K562 (cell line): ENCODE results near the gene ABCG5. TPM values are rescaled to one million over a fixed set of nuclear protein-coding genes. Genes with fewer than 3 reads are reported as not detected.

Experiments
- CBX1 ChIP-seq: sonication (generic); IDR thresholded peaks from 2 replicates; pipeline ENCODE4 v1.6.1; 2016; ENCODE audit warnings: antibody characterized with exemption, low read depth, mild to moderate bottlenecking
- E2F3 ChIP-seq: fragments of 250-450 bp; sonication (Bioruptor Pico); IDR thresholded peaks from 2 replicates; pipeline ENCODE4 v1.4.0; 2020; ENCODE audit warnings: mild to moderate bottlenecking
- ESRRB ChIP-seq: fragments of 250-450 bp; sonication (Bioruptor Pico); IDR thresholded peaks from 2 replicates; pipeline ENCODE4 v1.5.0; 2020; ENCODE audit warnings: mild to moderate bottlenecking, moderate library complexity, borderline replicate concordance
- ETV5 ChIP-seq: sonication (generic); formaldehyde crosslinking; IDR thresholded peaks from 2 replicates; pipeline ENCODE4 v1.4.0; 2020; ENCODE audit warnings: low read depth, mild to moderate bottlenecking, missing genetic modification reagents
- FOXM1 ChIP-seq, 2 experiments: fragments of 450-650 bp in 1 of 2; sonication (generic) in 1 of 2; formaldehyde crosslinking in 1 of 2; IDR thresholded peaks; 2 replicates each; pipeline versions ENCODE4 v1.6.1 to v1.9.0; 2017 to 2022; ENCODE audit warnings: low read depth in 2 of 2, mild to moderate bottlenecking in 2 of 2, missing genetic modification reagents in 1 of 2, moderate library complexity in 1 of 2
- GABPA ChIP-seq: fragments of 200-800 bp; sonication (Bioruptor generic); conservative IDR thresholded peaks from 2 replicates; pipeline ENCODE4 v1.6.1; 2016; ENCODE audit warnings: low read depth, missing genetic modification characterization, missing compliant biosample characterization
- HDAC3 ChIP-seq: fragments of 450-650 bp; IDR thresholded peaks from 2 replicates; pipeline ENCODE4 v1.6.1; 2018; ENCODE audit warnings: borderline replicate concordance, mild to moderate bottlenecking, moderate library complexity; ENCODE audit not compliant: partially characterized antibody
- JUN ChIP-seq, 2 experiments: sonication (generic) in 1 of 2; formaldehyde crosslinking in 1 of 2; IDR thresholded peaks; 2 replicates each; pipeline versions ENCODE4 v1.6.1 to v1.8.0; 2012 to 2022; ENCODE audit warnings: borderline replicate concordance in 2 of 2, mild to moderate bottlenecking in 2 of 2, improper control_type of control experiment in 1 of 2, low read depth in 1 of 2, low read length in 1 of 2, missing genetic modification reagents in 1 of 2
- KAT8 ChIP-seq: fragments of 450-650 bp; IDR thresholded peaks from 2 replicates; pipeline ENCODE4 v1.6.1; 2016; ENCODE audit warnings: low read depth, mild to moderate bottlenecking
- KLF10 ChIP-seq: fragments of 250-450 bp; sonication (Bioruptor Pico); IDR thresholded peaks from 2 replicates; pipeline ENCODE4 v1.6.1; 2021; ENCODE audit warnings: matching md5 sums
- MIER1 ChIP-seq: fragments of 450-650 bp; IDR thresholded peaks from 2 replicates; pipeline ENCODE4 v1.6.1; 2016; ENCODE audit warnings: antibody characterized with exemption, mild to moderate bottlenecking, low read depth
- NFE2L1 ChIP-seq: fragments of 450-650 bp; IDR thresholded peaks from 2 replicates; pipeline ENCODE4 v1.6.1; 2016; ENCODE audit warnings: missing genetic modification characterization, low read depth, mild to moderate bottlenecking, missing compliant biosample characterization, moderate library complexity, borderline replicate concordance
- NR1H2 ChIP-seq: sonication (generic); formaldehyde crosslinking; IDR thresholded peaks from 2 replicates; pipeline ENCODE4 v1.4.0; 2020; ENCODE audit warnings: mild to moderate bottlenecking, missing genetic modification reagents
- NUFIP1 ChIP-seq: fragments of 450-650 bp; IDR thresholded peaks from 2 replicates; pipeline ENCODE4 v1.6.1; 2018; ENCODE audit not compliant: partially characterized antibody
- PTTG1 ChIP-seq: fragments of 450-650 bp; IDR thresholded peaks from 2 replicates; pipeline ENCODE4 v1.6.1; 2016; ENCODE audit warnings: low read depth, mild to moderate bottlenecking, missing genetic modification characterization, missing compliant biosample characterization
- RAD21 ChIP-seq, 2 experiments: fragments of 250-450 bp in 1 of 2; fragments of 450-650 bp in 1 of 2; sonication (Bioruptor Pico) in 1 of 2; formaldehyde crosslinking in 1 of 2; IDR thresholded peaks in 1 of 2; conservative IDR thresholded peaks in 1 of 2; 2 replicates each; pipeline versions ENCODE4 v1.4.0 to v1.8.0; 2020 to 2022; ENCODE audit warnings: mild to moderate bottlenecking in 2 of 2, moderate library complexity in 1 of 2
- SIN3B ChIP-seq: fragments of 450-650 bp; IDR thresholded peaks from 2 replicates; pipeline ENCODE4 v1.6.1; 2017; ENCODE audit warnings: low read depth, mild to moderate bottlenecking, moderate library complexity
- SMARCA4 ChIP-seq: fragments of 450-650 bp; IDR thresholded peaks from 2 replicates; pipeline ENCODE4 v1.6.1; 2016
- SMARCC2 ChIP-seq: fragments of 450-650 bp; IDR thresholded peaks from 2 replicates; pipeline ENCODE4 v1.6.1; 2017; ENCODE audit warnings: antibody characterized with exemption, moderate library complexity, mild to moderate bottlenecking, low read depth
- TEAD1 ChIP-seq, 2 experiments: fragments of 450-650 bp in 1 of 2; sonication (generic) in 1 of 2; formaldehyde crosslinking; IDR thresholded peaks; 2 replicates each; pipeline versions ENCODE4 v1.4.0 to v1.8.0; 2020 to 2022; ENCODE audit warnings: mild to moderate bottlenecking in 2 of 2, missing genetic modification reagents in 1 of 2
- THRAP3 ChIP-seq: fragments of 450-650 bp; IDR thresholded peaks from 2 replicates; pipeline ENCODE4 v1.6.1; 2016; ENCODE audit warnings: mild to moderate bottlenecking, inconsistent platforms, borderline replicate concordance
- U2AF1 ChIP-seq: fragments of 200-400 bp; formaldehyde crosslinking; optimal IDR thresholded peaks from 2 replicates; pipeline ENCODE3; 2017; ENCODE audit warnings: mild to moderate bottlenecking, low read depth, low read length, moderate library complexity
- ZC3H4 ChIP-seq: sonication (generic); formaldehyde crosslinking; IDR thresholded peaks from 2 replicates; pipeline ENCODE4 v1.9.0; 2021; ENCODE audit warnings: missing genetic modification reagents, borderline replicate concordance
- ZNF217 ChIP-seq: sonication (generic); formaldehyde crosslinking; IDR thresholded peaks from 2 replicates; pipeline ENCODE4 v1.8.0; 2022; ENCODE audit warnings: mild to moderate bottlenecking, missing genetic modification reagents
- ZNF347 ChIP-seq: fragments of 450-650 bp; formaldehyde crosslinking; IDR thresholded peaks from 2 replicates; pipeline ENCODE4 v1.4.0; 2020; ENCODE audit warnings: low read depth, mild to moderate bottlenecking, moderate library complexity
- ZNF668 ChIP-seq: fragments of 250-450 bp; sonication (Bioruptor Pico); IDR thresholded peaks from 2 replicates; pipeline ENCODE4 v1.8.0; 2022; ENCODE audit warnings: mild to moderate bottlenecking, inconsistent platforms
- polyA plus RNA-seq, 8 experiments: library from polyadenylated mRNA; depleted of rRNA in 4 of 8; stranded (reverse) in 5 of 8; unstranded in 3 of 8; fragments of >200 nt; fragmentation: Nextera tagmentation in 2 of 8; fragmentation: Illumina TruSeq in 1 of 8; extraction: Ambion mirVana in 2 of 8; extraction: Trizol in 1 of 8; gene quantifications; 2 replicates each; pipeline versions ENCODE4 v1.2.1 to v1.2.3, GENCODE V29; 2011 to 2014; ENCODE audit warnings: inconsistent platforms in 1 of 8, missing spikeins in 1 of 8
- total RNA-seq, 7 experiments: library from RNA; depleted of rRNA in 6 of 7; stranded (reverse); fragments of >200 nt in 6 of 7; fragmentation: Illumina TruSeq in 2 of 7; extraction: Trizol in 2 of 7; gene quantifications; 2 replicates each; pipeline versions ENCODE4 v1.2.1 to v1.2.3, GENCODE V29; 2011 to 2021; ENCODE audit warnings: low replicate concordance in 1 of 7
- TF ChIP-seq, protein P1 (sequence below): fragments of 250-450 bp; sonication (Bioruptor Pico); IDR thresholded peaks from 2 replicates; pipeline ENCODE4 v1.9.0; 2021; ENCODE audit warnings: mild to moderate bottlenecking
- TF ChIP-seq, protein P2 (sequence below): fragments of 450-650 bp; IDR thresholded peaks from 2 replicates; pipeline ENCODE4 v1.6.1; 2016; ENCODE audit warnings: antibody characterized with exemption

ABCG5 gene
- total and polyA plus RNA-seq, 9 of the 15 experiments (the other 6 are each of a cell fraction or from before 2014, with no cell fraction given): 0.01 TPM; not detected in 7

DNA sequence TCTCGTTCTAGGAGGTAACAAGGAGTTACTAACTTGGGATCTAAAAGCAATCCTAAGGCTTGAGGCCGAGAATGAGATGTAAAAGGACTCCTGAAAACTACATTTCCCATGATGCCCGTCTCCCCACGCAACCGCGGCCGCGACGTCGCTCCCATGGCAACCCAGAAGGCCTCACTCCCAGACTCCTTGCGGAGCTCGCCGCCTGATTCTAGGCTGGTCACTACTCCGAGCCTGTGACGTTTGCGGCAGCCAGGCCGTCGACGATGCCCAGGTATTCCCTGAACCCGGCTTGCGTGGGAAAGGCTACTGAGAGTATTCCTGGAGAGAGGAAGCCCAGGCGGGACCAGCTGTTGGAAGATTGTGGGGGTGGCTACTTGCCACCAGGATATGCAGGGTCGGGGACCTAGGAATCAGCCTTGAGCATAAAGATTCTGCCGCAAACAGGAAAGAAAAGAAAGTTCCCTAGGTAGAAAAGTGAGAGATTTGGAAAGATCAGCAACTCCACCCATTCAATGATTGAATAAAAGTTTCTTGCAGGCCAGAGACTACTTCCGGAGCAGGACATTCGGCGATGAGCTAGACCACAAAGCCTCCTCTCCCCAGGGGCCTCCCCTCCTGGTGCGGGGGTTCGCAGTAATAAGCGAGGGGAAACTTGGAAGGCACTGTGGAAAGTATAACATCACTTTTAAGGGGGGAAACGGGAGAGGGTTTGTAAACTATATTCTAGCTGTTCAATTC, 64.6 kb downstream of the ABCG5 start, which contains the start of gene DYNC2LI1 (continued):
- TF ChIP-seq RAD21 (CRISPR knock-in tag; conservative IDR thresholded peaks at IDR 0.05 in 1 of 2, IDR thresholded peaks at IDR 0.05 in 1 of 2): no peak
- no peak for TF ChIP-seq HDAC3
- 0 out of 2 replicates have a peak, but pooled peaks have one; percentile 18 for TF ChIP-seq NR1H2 (CRISPR knock-in tag)
- TF ChIP-seq GABPA (tag): peak; percentile 81
- 0 out of 2 replicates have a peak, but pooled peaks have one; percentile 25 for TF ChIP-seq SMARCA4
- no peak for TF ChIP-seq JUN (IDR thresholded peaks at IDR 0.05; ENCODE audit: borderline replicate concordance, low read depth, low read length)
- no peak for TF ChIP-seq JUN (CRISPR knock-in tag; IDR thresholded peaks at IDR 0.05; ENCODE audit: borderline replicate concordance)
- no peak for TF ChIP-seq E2F3
- TF ChIP-seq ZC3H4 (CRISPR knock-in tag): no peak
- TF ChIP-seq U2AF1: no peak
- no peak for TF ChIP-seq MIER1
- TF ChIP-seq CBX1: no peak
- TF ChIP-seq KAT8: no peak
- TF ChIP-seq, protein P1, sequence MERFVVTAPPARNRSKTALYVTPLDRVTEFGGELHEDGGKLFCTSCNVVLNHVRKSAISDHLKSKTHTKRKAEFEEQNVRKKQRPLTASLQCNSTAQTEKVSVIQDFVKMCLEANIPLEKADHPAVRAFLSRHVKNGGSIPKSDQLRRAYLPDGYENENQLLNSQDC (CRISPR knock-in tag): no peak
- TF ChIP-seq SMARCC2: no peak
- TF ChIP-seq KLF10 (CRISPR knock-in tag): no peak
- TF ChIP-seq THRAP3: no peak
- TF ChIP-seq ZNF668 (CRISPR knock-in tag): no peak
- no peak; the same call in 1 of the 2 replicates for TF ChIP-seq SIN3B
- no peak for TF ChIP-seq ESRRB
- no peak for TF ChIP-seq ZNF217 (CRISPR knock-in tag)
- TF ChIP-seq NFE2L1 (tag): no peak
- no peak for TF ChIP-seq FOXM1 (IDR thresholded peaks at IDR 0.05; ENCODE audit: low read depth)
- no peak for TF ChIP-seq FOXM1 (CRISPR knock-in tag; IDR thresholded peaks at IDR 0.05; ENCODE audit: low read depth)
- TF ChIP-seq, protein P2, sequence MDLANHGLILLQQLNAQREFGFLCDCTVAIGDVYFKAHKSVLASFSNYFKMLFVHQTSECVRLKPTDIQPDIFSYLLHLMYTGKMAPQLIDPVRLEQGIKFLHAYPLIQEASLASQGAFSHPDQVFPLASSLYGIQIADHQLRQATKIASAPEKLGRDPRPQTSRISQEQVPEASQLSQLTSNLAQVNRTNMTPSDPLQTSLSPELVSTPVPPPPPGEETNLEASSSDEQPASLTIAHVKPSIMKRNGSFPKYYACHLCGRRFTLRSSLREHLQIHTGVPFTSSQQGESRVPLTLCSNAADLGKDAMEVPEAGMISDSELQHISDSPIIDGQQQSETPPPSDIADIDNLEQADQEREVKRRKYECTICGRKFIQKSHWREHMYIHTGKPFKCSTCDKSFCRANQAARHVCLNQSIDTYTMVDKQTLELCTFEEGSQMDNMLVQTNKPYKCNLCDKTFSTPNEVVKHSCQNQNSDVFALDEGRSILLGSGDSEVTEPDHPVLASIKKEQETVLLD: peak; percentile 94
- TF ChIP-seq ETV5 (CRISPR knock-in tag): peak; percentile 53; the same call in 1 of the 2 replicates
- TF ChIP-seq ZNF347: no peak
- TF ChIP-seq TEAD1 (CRISPR knock-in tag; IDR thresholded peaks at IDR 0.05): peak; percentile 36 to 68; a peak in 2 of 4 replicates
- no peak for TF ChIP-seq NUFIP1
- TF ChIP-seq PTTG1 (tag): no peak
